Central memory CD4-positive, alpha-beta T cell (primary cell): Measurements from ENCODE around the gene PPM1L.
"Not testable (repeated sequence)": the region's sequence is repeated elsewhere in the genome, so short reads cannot be mapped to it uniquely, and the experiment has no call there.

Experiments used
- DNase-seq: peaks from one replicate; pipeline ENCODE4 v3.0.0; 2022

The PPM1L gene

DNA sequence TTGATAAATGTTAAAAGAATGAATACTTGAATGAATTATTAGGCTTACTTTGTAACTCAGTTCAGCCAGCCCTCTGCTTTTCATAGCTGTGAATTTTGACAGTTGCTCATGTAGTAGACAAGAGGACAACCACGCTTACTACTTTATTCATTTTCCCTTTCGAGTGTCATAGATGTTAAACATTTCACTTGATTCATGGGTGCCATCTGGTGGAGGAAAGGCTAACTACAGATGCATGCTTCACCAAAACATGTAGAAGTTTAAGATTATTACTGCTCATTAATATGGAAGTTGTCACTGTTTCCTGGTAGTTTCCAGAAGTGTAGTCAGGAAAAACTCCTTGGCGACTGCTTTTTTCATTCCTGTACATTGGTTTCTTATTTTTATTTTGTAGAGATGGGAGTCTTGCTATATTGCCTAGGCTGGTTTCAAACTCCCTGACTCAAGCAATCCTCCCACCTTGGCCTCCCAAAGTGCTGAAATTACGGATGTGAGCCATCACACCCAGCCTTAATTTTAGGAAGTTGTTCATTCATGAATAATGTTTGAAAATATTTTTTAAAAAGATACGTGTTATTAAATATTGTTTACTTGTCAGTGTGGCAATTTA, 186.0 kb downstream of the PPM1L start:
- peak; percentile 52 for DNase-seq

DNA sequence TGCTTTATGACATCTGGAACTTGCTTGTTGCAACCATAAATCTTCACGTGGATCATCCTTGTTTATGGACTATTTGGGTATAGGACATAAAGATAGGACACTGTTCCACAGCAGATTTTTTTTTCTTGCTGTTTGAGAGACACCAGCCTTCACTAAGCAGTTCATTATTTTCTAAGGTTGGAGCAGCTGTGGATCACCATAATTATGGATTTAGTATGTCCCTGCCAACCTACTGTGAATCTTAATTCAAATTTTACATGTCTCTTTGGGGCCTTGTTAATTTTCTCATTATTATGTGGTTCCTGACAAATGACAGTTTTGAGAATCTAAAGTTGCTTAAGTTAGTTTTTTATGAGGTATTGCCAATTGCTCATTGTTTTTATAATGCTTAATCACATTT, 188.0 kb downstream of the PPM1L start:
- DNase-seq: no peak

DNA sequence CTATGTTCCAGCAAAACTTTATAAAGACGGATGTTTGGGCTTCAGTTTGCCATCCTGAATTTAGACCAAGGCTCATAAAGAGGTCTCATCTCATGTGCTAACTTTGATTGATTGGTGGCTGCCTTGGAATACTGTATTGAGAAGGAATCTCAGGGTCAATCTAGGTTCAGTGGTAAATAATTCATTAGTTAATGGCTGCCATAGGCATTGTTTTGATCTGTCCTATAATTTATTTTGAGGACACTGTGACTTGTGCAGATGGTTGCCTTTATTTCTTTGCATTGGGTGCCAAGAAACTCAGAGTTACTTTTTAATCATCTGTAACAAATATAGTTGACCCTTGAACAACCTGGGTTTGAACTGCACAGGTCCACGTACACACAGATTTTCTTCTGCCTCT, 189.3 kb downstream of the PPM1L start:
- DNase-seq: no peak

DNA sequence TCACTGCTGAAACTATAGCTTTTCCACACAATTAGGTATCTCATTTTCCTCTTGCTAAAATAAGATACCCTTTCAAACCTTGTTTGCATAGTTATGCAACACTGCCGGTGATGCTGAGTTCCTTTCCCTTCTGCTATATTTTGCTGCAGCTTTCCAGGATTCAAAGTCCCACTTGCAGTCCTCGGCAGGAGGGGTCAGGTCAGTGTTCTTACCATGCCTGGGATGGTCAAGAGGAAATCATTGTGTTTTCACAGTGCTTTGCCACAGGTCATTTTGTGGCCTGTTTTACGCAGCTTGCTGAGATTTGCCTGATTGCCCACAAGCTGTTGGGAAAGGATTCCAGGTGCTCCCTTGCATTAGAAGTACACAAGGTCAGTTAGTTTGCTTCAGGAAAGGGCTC, 192.2 kb downstream of the PPM1L start:
- DNase-seq: no peak

DNA sequence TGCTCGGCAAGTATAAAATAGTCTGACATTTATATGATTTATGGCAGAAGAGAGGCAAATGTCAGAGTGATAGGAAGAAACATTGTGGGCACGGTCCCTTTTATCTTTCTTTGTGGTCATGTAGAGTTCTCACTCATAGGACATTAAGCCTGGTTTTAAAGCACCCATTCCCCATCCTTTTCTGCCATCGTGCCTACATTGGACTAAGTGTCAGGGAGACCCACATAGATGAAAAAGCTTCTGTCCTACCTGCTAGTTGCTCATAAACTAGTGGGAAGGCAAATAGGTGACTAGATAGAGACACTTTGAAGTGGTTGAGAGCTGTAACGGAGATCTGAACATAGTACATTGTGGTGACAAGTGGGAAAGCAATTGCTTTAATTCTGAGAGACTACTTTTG, 193.4 kb downstream of the PPM1L start:
- no peak for DNase-seq

DNA sequence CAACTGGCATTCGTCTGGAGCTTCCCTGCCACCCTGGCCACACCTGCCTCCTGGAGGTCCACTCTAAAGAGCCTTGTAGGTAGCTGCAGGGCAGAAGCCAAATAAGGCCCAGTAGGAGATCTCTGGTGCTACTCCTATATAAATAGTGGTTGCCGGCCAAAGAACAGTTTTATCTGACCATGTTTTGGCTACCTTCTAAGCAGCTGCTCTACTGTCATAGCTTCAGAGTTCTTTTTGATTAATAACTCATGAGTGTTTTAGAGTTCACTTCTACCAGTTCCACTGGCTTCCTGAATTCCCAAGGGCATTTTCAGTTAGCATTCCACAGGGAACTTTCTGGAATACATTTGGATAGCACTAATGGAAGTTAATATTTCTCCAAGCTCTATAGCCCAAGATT, 194.5 kb downstream of the PPM1L start:
- DNase-seq: no peak

DNA sequence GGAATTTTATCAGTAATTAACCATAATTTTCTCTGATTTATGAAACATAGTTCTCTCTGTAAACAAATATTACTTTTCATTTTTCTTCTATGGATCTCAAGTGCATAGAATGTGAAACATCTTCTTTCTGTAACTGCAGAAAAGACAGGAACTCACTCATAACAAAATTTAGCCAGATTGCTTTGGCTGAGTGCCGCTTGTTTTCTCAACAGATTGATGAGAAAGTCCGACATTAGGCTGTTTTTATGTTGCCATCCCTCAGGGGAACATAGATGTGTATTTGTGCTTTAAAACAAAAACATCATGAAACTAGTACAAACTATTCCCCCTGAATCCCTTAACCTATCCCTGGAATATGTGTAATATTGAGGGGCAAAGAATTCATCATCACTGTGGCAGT, 194.9 kb downstream of the PPM1L start:
- no peak for DNase-seq

DNA sequence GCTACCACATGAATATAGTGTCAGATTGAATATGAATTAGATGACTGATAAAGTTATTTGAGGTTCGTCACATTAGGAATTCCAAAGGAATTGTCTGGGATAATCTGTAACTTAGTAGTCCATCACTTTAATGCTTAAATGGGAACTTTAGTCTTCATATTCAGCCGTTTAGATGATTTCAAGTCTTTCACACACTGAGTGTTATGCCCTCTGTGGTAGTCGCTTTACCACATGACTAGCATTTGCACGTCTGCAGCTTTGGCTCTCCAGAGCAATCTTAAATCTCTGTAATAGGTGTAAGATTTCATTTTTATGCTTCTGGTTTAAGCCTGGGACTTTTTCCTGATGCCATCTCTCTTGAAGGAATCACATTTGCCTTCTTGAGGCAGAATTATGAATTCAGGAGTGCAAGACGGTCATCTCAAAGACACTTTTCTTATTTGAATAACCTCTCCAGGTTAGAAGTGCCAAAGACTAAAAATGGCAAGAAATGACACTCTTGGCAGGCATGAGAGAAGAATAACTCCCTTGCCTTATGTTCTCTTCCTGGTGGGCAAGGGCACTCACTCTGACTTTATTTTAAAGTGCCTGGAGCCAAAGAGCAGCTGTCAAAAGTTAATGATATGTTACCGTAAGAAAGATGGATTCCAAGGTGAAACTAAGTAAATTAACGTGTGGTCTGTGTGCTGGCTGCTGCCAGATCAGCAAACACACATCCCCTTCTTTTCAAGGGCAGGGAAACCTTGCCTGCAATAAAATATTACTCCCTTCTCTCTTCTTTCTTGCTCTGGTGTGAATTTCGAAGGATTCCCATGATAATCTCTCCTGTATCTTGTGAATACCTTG, 195.8 kb downstream of the PPM1L start:
- DNase-seq: no peak

DNA sequence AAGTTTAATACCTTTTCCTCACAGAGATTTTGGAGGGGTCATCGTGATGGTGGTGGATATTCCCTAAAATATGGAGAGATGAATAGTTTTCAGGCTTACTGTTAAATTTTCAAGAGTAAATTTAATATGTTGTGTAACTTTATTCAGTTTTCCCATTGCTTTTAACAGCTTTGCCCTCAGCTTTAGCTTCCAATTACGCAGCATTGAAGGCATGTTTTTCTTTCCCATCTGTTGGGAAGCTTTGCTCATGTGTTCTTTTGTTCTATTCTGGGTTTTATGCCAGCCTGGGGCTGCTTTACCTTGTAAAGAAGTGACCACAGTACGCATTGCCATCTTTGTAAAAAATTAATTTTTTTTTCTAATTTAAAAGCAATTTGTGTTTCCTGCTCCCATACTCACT, 197.7 kb downstream of the PPM1L start:
- no peak for DNase-seq

DNA sequence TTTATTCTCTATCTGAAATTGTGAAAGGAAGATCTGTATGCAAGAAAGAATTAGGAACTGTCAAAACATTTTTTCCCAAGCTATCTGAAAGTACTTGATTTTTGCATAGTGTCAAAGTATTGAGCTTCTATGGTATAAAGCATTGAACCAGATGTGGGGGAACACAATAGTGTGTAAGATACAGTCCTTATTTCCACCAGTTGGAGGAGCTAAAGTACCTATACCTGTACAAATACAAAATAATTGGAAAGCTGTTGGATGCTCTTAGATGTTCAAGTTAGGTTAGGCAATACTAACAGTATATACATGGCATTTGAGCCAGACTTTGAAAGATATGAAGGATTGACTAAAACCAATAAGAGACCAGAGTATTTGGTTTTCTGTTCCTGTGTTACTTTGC, 200.8 kb downstream of the PPM1L start:
- DNase-seq: no peak

DNA sequence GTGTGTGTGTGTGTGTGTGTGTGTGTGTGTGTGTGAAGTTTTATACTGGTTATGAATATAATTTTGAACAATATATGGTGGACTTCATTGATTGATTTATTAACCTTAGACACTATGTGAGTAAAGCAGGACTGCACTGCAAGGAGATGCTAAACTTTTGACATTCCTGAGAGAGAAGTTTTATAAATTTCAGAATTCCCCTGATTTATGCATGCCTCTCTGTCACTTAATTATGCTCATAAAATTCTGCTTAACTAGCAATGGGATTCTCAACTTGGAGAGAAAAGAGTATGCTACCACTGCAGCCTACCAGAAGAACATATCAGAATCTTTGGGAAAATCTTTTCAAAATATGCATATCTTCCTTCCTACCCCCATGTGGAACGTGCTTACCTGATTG, 204.5 kb downstream of the PPM1L start:
- no peak for DNase-seq

DNA sequence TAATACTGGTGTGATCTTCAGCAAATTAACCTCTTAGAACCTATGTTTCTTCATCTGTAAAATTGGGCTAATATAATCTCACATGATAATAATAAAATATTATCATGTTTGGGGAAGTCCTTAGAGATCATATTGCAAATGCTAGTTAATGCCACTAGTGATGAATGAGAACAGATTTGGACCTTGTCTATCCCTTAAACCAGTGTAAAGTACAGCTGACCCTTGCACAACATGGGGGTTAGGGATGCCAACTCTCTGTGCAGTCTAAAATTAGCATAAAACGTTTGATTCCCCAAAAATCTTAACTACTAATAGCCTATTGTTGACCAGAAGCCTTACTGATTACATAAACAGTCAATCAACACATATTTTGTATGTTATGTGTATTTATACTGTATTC, 207.9 kb downstream of the PPM1L start:
- DNase-seq: no peak

DNA sequence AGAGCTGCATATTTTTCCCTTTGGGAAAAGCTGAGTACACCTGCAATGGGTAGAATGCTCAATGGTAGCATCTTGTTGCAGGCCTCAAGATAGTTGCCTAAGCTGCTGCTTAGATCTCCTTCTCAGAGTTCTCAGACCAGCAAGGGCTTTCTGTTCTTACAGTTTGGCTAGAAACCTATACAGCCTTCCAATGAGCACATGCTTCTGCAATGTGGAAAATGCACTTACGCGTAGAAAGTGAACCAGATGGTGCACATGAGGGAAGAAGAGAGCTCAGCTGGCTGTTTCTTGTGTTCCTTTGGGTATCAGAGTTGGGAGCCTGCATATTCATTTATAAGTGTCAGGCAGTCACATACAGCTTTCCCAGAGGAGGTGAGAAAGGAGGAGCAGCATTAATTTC, 212.7 kb downstream of the PPM1L start:
- no peak for DNase-seq

DNA sequence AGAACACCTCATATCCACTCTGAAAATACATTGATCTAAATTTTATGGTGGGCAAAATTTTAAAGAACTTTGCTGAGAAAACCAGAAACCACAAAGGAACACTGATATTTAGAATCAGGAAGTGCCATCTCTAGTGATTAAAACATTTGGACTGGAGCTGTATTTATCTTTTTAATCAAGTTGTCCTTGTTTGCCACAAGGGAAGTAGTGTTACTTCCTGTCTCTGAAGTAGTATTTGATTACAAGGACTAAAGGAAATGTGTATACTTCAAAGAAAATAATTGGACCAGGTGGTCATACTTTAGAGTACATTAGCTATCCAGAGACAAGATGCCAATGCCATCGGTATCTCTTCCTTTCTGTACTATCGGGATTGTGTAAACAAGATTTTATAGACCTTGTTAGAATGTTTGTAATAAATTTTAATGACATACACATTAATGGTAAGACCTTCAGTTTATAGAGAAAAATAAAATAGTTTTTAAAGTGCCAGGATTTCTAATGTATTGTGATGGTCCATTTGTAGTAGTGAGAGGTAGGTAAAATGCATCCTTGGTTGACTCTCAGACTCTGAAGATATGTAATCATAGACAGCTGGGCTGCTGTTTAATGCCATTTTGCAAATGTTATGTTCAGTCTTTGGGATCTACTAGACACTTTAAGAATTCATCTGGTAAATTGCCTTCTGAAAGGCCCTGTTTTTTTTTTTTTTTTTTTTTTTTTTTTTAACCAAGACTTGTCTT, 217.2 kb downstream of the PPM1L start:
- no peak for DNase-seq

DNA sequence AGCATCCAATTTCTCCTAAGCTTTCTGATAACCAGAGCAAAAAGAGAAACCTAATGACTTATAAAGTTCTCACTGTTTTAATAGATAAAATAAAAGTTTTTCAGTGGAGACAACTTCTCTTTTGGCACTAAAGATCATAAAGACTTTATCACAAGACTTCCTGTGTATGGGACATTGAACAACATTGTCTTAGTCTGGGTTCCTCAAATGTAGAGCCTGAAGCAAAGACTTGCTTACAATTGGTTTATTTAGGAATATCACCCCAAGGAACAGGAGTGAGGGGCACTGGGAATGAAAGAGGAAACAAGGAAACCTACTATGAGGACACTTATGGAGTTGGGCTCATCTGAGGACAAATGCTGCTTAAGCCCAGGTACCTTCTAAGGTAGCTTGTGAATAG, 221.7 kb downstream of the PPM1L start:
- no peak for DNase-seq

DNA sequence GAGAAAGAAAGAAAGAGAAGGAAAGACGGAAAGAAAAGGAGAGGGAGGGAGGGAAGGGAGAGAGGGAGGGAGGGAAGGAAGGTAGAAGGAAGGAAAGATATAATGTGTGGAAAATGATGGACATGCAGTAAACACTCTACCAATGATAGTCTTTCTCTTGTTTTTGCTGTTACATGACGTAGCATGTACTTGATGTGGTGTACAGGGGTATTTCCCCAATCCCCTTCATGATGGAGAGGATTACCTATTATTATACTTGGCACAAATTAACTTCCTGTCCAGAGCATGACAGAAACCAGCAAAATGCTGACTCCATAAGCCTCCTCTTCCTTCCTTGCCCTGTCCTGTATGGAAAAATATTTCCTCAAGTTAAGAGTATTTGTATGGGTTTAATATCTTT, 224.7 kb downstream of the PPM1L start:
- no peak for DNase-seq

DNA sequence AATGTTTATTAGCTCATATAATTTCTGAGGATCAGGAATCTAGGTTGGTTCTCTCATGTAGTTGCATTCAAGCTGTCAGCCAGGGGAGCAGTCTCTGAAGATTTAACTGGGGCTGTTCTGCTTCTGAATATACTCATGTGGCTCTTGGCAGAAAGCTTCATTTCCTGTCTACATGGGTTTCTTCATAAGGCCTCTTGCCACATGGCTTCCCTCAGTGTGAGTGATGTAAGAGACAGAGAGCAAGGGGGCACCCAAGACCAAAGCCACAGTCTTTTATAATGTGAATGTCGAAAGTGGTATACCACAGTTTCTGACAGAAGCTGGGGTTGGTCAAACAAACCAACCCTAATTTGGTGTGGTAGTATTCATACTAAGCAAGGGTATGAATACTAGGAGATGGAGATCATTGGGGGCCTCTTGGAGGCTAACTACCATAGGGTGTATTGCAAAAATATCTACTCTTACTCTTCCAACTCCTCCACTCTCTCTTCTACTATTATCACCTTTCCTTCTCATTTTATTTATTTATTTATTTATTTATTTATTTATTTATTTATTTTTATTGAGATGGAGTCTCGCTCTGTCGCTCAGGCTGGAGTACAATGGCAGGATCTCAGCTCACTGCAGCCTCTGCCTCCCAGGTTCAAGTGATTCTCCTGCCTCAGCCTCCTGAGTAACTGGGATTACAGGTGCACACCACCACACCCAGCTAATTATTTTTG, 225.3 kb downstream of the PPM1L start:
- DNase-seq: no peak

DNA sequence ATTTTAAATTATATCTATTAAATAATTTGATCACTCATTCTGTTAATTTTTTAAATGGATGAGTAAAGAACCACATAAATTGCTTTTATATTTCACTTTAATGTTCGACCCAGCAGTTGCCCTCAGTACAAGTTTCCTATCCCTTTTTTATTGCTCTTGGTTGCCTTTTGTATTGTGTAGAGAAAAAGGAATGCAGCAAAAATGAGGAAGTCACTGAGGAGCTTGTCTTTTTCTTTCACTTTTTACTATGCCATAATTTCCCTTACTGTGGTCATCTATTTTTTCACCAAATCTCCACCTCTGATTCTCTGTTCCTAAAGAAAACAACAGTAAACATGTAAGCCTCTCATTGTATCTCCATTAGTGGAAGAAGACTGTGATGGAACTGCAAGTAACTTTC, 226.5 kb downstream of the PPM1L start:
- no peak for DNase-seq

DNA sequence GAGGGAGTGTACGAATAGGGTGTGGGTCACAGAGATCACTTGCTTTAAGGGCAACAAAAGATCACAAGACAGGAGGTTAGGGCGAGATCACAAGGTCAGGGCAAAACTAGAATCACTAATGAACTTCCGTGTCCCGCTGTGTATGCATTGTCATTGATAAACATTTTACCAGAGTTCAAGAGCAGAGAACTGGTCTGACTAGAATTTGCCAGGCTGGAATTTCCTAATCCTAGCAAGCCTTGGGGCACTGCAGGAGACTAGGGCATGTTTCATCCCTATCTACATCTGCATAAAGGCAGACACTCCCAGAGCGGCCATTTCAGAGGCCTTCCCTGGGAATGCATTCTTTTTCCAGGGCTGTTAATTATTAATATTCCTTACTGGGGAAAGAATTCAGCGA, 227.9 kb downstream of the PPM1L start:
- not testable (repeated sequence) for DNase-seq

DNA sequence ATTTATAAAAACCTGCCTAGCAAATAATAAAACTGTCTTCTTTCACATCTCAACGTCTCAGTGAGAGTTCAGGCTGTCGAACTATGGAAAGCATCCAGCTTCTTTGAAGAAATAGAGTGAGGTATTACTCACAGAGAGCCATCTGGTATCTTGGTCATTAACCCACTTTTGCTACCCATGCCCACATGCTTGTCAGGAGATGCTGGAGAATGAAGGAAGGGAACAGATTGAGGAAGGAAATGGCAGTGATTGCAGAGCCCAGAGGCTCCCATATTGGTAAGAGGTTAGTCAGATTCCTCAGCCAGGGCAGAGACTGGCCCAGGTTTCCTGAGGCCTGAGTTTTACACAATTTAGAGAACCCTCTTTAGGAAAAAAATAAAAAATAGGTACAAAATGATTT, 230.0 kb downstream of the PPM1L start:
- DNase-seq: no peak

DNA sequence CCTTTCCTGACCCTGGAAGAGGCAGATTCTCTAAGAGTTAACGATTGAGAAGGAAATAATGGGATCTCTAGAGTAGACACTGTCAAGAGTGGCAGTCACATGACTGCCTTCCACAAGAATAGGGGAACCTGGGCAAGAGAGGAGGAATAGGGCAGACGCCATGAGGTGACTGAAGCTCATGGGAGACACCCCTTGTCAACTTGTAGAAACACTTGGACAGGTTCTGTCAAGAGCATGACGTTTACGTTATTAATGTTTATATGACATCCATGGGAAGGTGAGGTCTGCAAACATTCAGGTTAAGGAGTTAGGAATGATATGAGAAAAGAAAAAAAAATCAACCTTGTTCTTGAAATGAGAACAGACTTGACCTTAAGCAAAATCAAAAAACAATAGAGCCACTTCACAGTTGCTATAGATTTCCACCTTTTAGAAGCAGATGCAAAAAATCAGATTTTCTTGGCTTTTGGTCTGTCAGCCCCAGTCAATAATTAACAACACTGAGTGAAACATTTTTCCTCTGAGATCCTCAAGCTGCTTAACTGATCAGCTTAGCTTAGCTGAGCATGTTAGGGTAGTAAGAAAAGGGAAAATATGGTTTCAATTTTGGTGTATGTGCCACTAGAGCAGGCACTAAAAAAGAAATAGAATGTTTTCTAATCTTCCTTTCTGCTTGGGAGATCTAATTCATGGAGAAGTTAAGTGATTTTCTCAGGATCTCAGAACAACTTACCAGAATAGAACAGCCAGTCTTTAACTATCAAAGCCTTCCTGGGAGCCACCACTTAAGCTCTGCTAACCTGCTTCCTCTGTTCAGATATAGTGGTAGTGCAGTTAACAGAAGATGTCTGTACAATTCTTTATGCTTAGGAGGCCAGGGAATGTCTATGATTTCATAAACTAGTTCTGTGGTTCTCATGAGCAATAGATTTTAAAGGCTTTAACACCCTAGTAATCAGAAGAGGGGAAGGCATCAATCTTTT, 232.2 kb downstream of the PPM1L start:
- no peak for DNase-seq

DNA sequence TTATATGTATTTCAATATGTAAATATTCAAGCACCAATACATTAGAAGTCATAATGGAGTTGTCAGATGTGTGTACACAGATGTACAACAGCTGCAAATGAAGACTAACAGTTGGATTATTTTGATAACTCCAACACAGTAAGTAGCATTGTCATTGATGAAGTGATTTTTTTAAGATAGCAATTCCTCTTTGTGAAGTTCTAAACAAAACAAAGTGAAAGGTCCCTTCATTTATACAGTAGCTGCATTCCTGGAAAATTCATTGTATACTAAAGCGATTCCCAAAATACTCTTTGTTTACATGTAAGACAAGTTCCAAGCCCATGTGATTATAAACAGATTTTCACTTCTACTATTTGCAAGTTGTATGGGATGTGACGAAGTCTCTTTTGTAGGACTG, 234.4 kb downstream of the PPM1L start:
- DNase-seq: no peak
